Natural killer cell (primary cell): ENCODE results near the gene CDKAL1. TPM values are rescaled to one million over a fixed set of nuclear protein-coding genes. Genes with fewer than 3 reads are reported as not detected.

Experiments used
- ATAC-seq, 3 donors: fragments of 150-1000 bp in 2 of 3; fragments of 200-7000 bp in 1 of 3; cut with Tn5 transposase; 1 replicate in 1 of 3; 2 replicates in 2 of 3; pipeline ENCODE4 v1.10.0; 2021; ENCODE audit warnings: mild to moderate bottlenecking in 2 of 3, moderate library complexity in 2 of 3
- DNase-seq, 2 donors: peaks; one replicate each; pipeline versions ENCODE4 v3.0.0 to v3.0.0-alpha.2; 2013 to 2021; ENCODE audit warnings: mixed read lengths in 1 of 2
- H3K27ac ChIP-seq: one replicate; pipeline ENCODE4 v1.5.1; 2013; ENCODE audit warnings: mild to moderate bottlenecking, low read length
- H3K27me3 ChIP-seq: one replicate; pipeline ENCODE4 v1.6.1; 2013; ENCODE audit warnings: low read length; ENCODE audit not compliant: control insufficient read depth, insufficient read depth
- H3K36me3 ChIP-seq: one replicate; pipeline ENCODE4 v1.6.1; 2013; ENCODE audit warnings: low read length; ENCODE audit not compliant: control insufficient read depth, insufficient read depth
- H3K4me1 ChIP-seq: one replicate; pipeline ENCODE4 v1.6.1; 2013; ENCODE audit warnings: low read length; ENCODE audit not compliant: control insufficient read depth, insufficient read depth
- H3K4me3 ChIP-seq: one replicate; pipeline ENCODE4 v1.5.1; 2013; ENCODE audit warnings: low read length
- H3K9me3 ChIP-seq: one replicate; pipeline ENCODE4 v1.6.1; 2013; ENCODE audit warnings: low read length; ENCODE audit not compliant: control insufficient read depth, insufficient read depth
- H3K27ac Mint-ChIP-seq, 2 donors: one replicate each; pipeline ENCODE4 v1.8.0; 2022; ENCODE audit warnings: mild to moderate bottlenecking in 2 of 2, mixed read lengths in 2 of 2, moderate library complexity in 1 of 2
- H3K27me3 Mint-ChIP-seq, 2 donors: one replicate each; pipeline ENCODE4 v1.8.0; 2022; ENCODE audit warnings: low read depth in 2 of 2, mixed read lengths in 2 of 2
- H3K36me3 Mint-ChIP-seq: one replicate; pipeline ENCODE4 v1.8.0; 2022; ENCODE audit warnings: mixed read lengths
- H3K4me1 Mint-ChIP-seq, 2 donors: one replicate each; pipeline ENCODE4 v1.8.0; 2022; ENCODE audit warnings: mixed read lengths in 2 of 2
- H3K4me3 Mint-ChIP-seq: one replicate; pipeline ENCODE4 v1.8.0; 2022; ENCODE audit warnings: mild to moderate bottlenecking, moderate library complexity, mixed read lengths
- H3K9me3 Mint-ChIP-seq, 2 donors: one replicate each; pipeline ENCODE4 v1.8.0; 2022; ENCODE audit warnings: mixed read lengths in 2 of 2
- CTCF ChIP-seq: fragments of 200-600 bp; IDR thresholded peaks from one replicate; pipeline ENCODE4 v1.8.0; 2022; ENCODE audit warnings: antibody characterized with exemption
- WGBS: methylation state at CpG from one replicate; pipeline ENCODE4 v1.1.7; 2013; ENCODE audit warnings: missing lambda C conversion rate; ENCODE audit not compliant: insufficient coverage; 5-methylcytosine and 5-hydroxymethylcytosine counted together
- intact Hi-C: fragments of 100-400 bp; cut with micrococcal nuclease; formaldehyde crosslinking; loops from one replicate; pipeline ENCODE4 v1.14.2; 2022
- total RNA-seq, 4 donors: library from RNA; stranded (reverse); fragments of 120-200 nt in 1 of 4; gene quantifications; one replicate each; pipeline versions ENCODE4 v1.2.3 to v1.2.4, GENCODE V29; 2013 to 2022

The CDKAL1 gene
- total RNA-seq, 3 donors from 2014 or later (not counting 1 experiment from before 2014, with no cell fraction given): 26.0 to 32.8 (median 28.9) TPM

GRCh38 chr6:20686142-20686541 is 151.9 kb downstream of the CDKAL1 start:
- Mint-ChIP-seq H3K4me3 (no peak overlapping the region), H3K27me3 (no peaks in the 10 kb centered on the region), H3K4me1 (peaks cover 26 to 31% of the 10 kb centered on the region in 2 donors), H3K27ac (no peak overlapping the region), H3K9me3 (no peaks in the 10 kb centered on the region), H3K36me3 (no peaks in the 10 kb centered on the region)
- DNase-seq (no peak), ATAC-seq (no peak)
- no peaks in the 10 kb centered on the region for H3K9me3 ChIP-seq
- intact Hi-C loops: no loop called here
- H3K27me3 ChIP-seq: no peaks in the 10 kb centered on the region
- no peaks in the 10 kb centered on the region for H3K36me3 ChIP-seq
- TF ChIP-seq CTCF: no peak
- WGBS: 95% methylated on average over 4 of the region's 6 CpGs
- no peak overlapping the region for H3K27ac ChIP-seq
- no peak overlapping the region for H3K4me3 ChIP-seq
- H3K4me1 ChIP-seq: peaks cover 6% of the 10 kb centered on the region

GRCh38 chr6:20687494-20687893 is 153.2 kb downstream of the CDKAL1 start:
- Mint-ChIP-seq H3K36me3 (no peaks in the 10 kb centered on the region), H3K4me3 (no peak overlapping the region), H3K27me3 (no peaks in the 10 kb centered on the region), H3K27ac (no peak overlapping the region), H3K4me1 (peaks cover 22 to 27% of the 10 kb centered on the region in 2 donors), H3K9me3 (no peaks in the 10 kb centered on the region)
- Histone ChIP-seq H3K4me3 (no peak overlapping the region), H3K9me3 (no peaks in the 10 kb centered on the region), H3K27me3 (no peaks in the 10 kb centered on the region), H3K4me1 (peaks cover 6% of the 10 kb centered on the region), H3K27ac (no peak overlapping the region), H3K36me3 (no peaks in the 10 kb centered on the region)
- DNase-seq: no peak
- TF ChIP-seq CTCF: no peak
- WGBS: no CpG with 5 or more reads among the region's 2 CpGs
- ATAC-seq: no peak
- intact Hi-C loops: no loop called here

- Mint-ChIP-seq H3K9me3 (no peaks in the 10 kb centered on the region), H3K27me3 (no peaks in the 10 kb centered on the region), H3K4me3 (no peak overlapping the region), H3K27ac (peak overlapping the region; percentile 0 to 6), H3K36me3 (no peaks in the 10 kb centered on the region), H3K4me1 (peaks cover 36 to 41% of the 10 kb centered on the region in 2 donors)
- DNase-seq (peak in 1 of 2 donors; percentile 22), ATAC-seq (peak; percentile 41 to 69 (median 59))
- no peak for TF ChIP-seq CTCF
- H3K27me3 ChIP-seq: no peaks in the 10 kb centered on the region
- H3K36me3 ChIP-seq: no peaks in the 10 kb centered on the region
- intact Hi-C loops: no loop called here
- no peak overlapping the region for H3K4me3 ChIP-seq
- H3K9me3 ChIP-seq: no peaks in the 10 kb centered on the region
- H3K27ac ChIP-seq: no peak overlapping the region
- H3K4me1 ChIP-seq: peaks cover 6% of the 10 kb centered on the region
- 61% methylated on average over 2 of the region's 4 CpGs for WGBS
These were observed 154.6 kb downstream of the CDKAL1 start for GRCh38 chr6:20688710-20689500.
